ENCODE results near the gene BRICD5. TPM values are rescaled to one million over a fixed set of nuclear protein-coding genes. Genes with fewer than 3 reads are reported as not detected.

The BRICD5 gene
- total and polyA plus RNA-seq, 2 of the 13 experiments (the other 11 are each of a cell fraction or from before 2014, with no cell fraction given) = 1.6 to 5.8 TPM

- no peak for TF ChIP-seq HNF1A (IDR thresholded peaks at IDR 0.05; ENCODE audit: low read depth)
- peak; percentile 69; the same call in 1 of the 2 replicates for TF ChIP-seq HNF1A (CRISPR knock-in tag; IDR thresholded peaks at IDR 0.05; ENCODE audit: borderline replicate concordance)
- no peak for TF ChIP-seq MAFK (conservative IDR thresholded peaks at IDR 0.05 in 1 of 2, IDR thresholded peaks at IDR 0.05 in 1 of 2; ENCODE audit: low read length in 2 of 2)
- no peak for TF ChIP-seq ZNF3 (CRISPR knock-in tag; IDR thresholded peaks at IDR 0.05)
- TF ChIP-seq ZFP36L2 (CRISPR knock-in tag; IDR thresholded peaks at IDR 0.05) = no peak
- TF ChIP-seq HOXA7 (CRISPR knock-in tag; IDR thresholded peaks at IDR 0.05) = no peak
- TF ChIP-seq UBTF (CRISPR knock-in tag; IDR thresholded peaks at IDR 0.05) = 0 out of 2 replicates have a peak, but pooled peaks have one; percentile 24
- peak; percentile 49; the same call in 1 of the 2 replicates for TF ChIP-seq CSRNP1 (CRISPR knock-in tag; IDR thresholded peaks at IDR 0.05)
- 0 out of 2 replicates have a peak, but pooled peaks have one; percentile 15 for TF ChIP-seq SOX5 (CRISPR knock-in tag; IDR thresholded peaks at IDR 0.05; ENCODE audit: borderline replicate concordance)
- TF ChIP-seq NFE2 (CRISPR knock-in tag; IDR thresholded peaks at IDR 0.05) = no peak
- no peak for TF ChIP-seq ATF3 (CRISPR knock-in tag; IDR thresholded peaks at IDR 0.05)
- TF ChIP-seq PAXIP1 (CRISPR knock-in tag; conservative IDR thresholded peaks at IDR 0.05) = peak; percentile 42; the same call in 1 of the 2 replicates
- 0 out of 2 replicates have a peak, but pooled peaks have one; percentile 41 for TF ChIP-seq ZBTB2 (CRISPR knock-in tag; IDR thresholded peaks at IDR 0.05; ENCODE audit: low read depth)
These were observed at the start of gene BRICD5 (continued) for GRCh38 chr16:2210386-2211365.
